H9 (cell line): Measurements from ENCODE around the gene LILRB1. TPM values are rescaled to one million over a fixed set of nuclear protein-coding genes. Genes with fewer than 3 reads are reported as not detected.

Experiments
- DNase-seq: peaks from one replicate; pipeline ENCODE4 v3.0.0-alpha.2; 2017
- H2AFZ ChIP-seq: one replicate; pipeline ENCODE4 v1.6.1; 2013; ENCODE audit warnings: mild to moderate bottlenecking, low read length, control low read depth, moderate library complexity
- H2AK5ac ChIP-seq: 2 replicates; pipeline ENCODE4 v1.6.1; 2013; ENCODE audit warnings: low read length, control low read depth, mixed read lengths; ENCODE audit not compliant: insufficient read length
- H2BK120ac ChIP-seq: one replicate; pipeline ENCODE4 v1.6.1; 2013; ENCODE audit warnings: low read depth, mild to moderate bottlenecking, low read length, control low read depth, inconsistent platforms; ENCODE audit not compliant: poor library complexity, severe bottlenecking
- H2BK12ac ChIP-seq: 2 replicates; pipeline ENCODE4 v1.6.1; 2013; ENCODE audit warnings: low read length, control low read depth, mixed read lengths, low read depth; ENCODE audit not compliant: insufficient read length
- H2BK15ac ChIP-seq: 2 replicates; pipeline ENCODE4 v1.6.1; 2013; ENCODE audit warnings: low read depth, low read length, control low read depth
- H2BK20ac ChIP-seq: one replicate; pipeline ENCODE4 v1.6.1; 2013; ENCODE audit warnings: low read depth, mild to moderate bottlenecking, low read length, control low read depth, inconsistent platforms; ENCODE audit not compliant: poor library complexity, severe bottlenecking
- H2BK5ac ChIP-seq: 2 replicates; pipeline ENCODE4 v1.6.1; 2013; ENCODE audit warnings: low read length, control low read depth, mixed read lengths; ENCODE audit not compliant: insufficient read length
- H3K14ac ChIP-seq: 2 replicates; pipeline ENCODE4 v1.6.1; 2013; ENCODE audit warnings: low read length, control low read depth; ENCODE audit not compliant: insufficient read depth
- H3K18ac ChIP-seq: 2 replicates; pipeline ENCODE4 v1.6.1; 2013; ENCODE audit warnings: low read depth, mild to moderate bottlenecking, mixed read lengths, low read length, control low read depth; ENCODE audit not compliant: insufficient read length
- H3K23ac ChIP-seq: 2 replicates; pipeline ENCODE4 v1.6.1; 2013; ENCODE audit warnings: low read length, control low read depth, mixed read lengths, low read depth; ENCODE audit not compliant: insufficient read length
- H3K23me2 ChIP-seq: 2 replicates; pipeline ENCODE4 v1.6.1; 2013; ENCODE audit warnings: low read depth, mild to moderate bottlenecking, mixed read lengths, low read length, control low read depth; ENCODE audit not compliant: insufficient read length, poor library complexity, severe bottlenecking
- H3K27ac ChIP-seq: 2 replicates; pipeline ENCODE4 v1.5.1; 2013; ENCODE audit warnings: low read length, control low read depth, mixed read lengths, low read depth; ENCODE audit not compliant: insufficient read length
- H3K27me3 ChIP-seq: 2 replicates; pipeline ENCODE4 v1.6.1; 2013; ENCODE audit warnings: low read length, control low read depth, inconsistent platforms; ENCODE audit not compliant: insufficient read depth
- H3K4ac ChIP-seq: 2 replicates; pipeline ENCODE4 v1.6.1; 2013; ENCODE audit warnings: low read depth, mild to moderate bottlenecking, control low read depth, inconsistent platforms, low read length, moderate library complexity
- H3K4me1 ChIP-seq: 2 replicates; pipeline ENCODE4 v1.6.1; 2013; ENCODE audit warnings: low read length, control low read depth, inconsistent platforms; ENCODE audit not compliant: insufficient read depth
- H3K4me2 ChIP-seq: 2 replicates; pipeline ENCODE4 v1.6.1; 2013; ENCODE audit warnings: low read length, control low read depth, mixed read lengths; ENCODE audit not compliant: insufficient read length, insufficient read depth
- H3K56ac ChIP-seq: 2 replicates; pipeline ENCODE4 v1.6.1; 2013; ENCODE audit warnings: low read depth, mild to moderate bottlenecking, mixed read lengths, low read length, control low read depth; ENCODE audit not compliant: insufficient read length
- H3K79me1 ChIP-seq: 2 replicates; pipeline ENCODE4 v1.6.1; 2013; ENCODE audit warnings: low read depth, mild to moderate bottlenecking, moderate library complexity, low read length, control low read depth, inconsistent platforms; ENCODE audit not compliant: insufficient read depth, poor library complexity, severe bottlenecking
- H3K79me2 ChIP-seq: 2 replicates; pipeline ENCODE4 v1.6.1; 2013; ENCODE audit warnings: low read length, control low read depth, inconsistent platforms; ENCODE audit not compliant: insufficient read depth
- H3K9ac ChIP-seq: 2 replicates; pipeline ENCODE4 v1.6.1; 2013; ENCODE audit warnings: low read length, control low read depth, mixed read lengths; ENCODE audit not compliant: insufficient read length; ENCODE audit errors: extremely low read depth
- H3K9me3 ChIP-seq: one replicate; pipeline ENCODE4 v1.6.1; 2013; ENCODE audit warnings: low read depth, low read length, inconsistent platforms; ENCODE audit not compliant: control insufficient read depth
- H3T11ph ChIP-seq: one replicate; pipeline ENCODE4 v1.6.1; 2013; ENCODE audit warnings: mild to moderate bottlenecking, low read length, control low read depth, inconsistent platforms
- H4K20me1 ChIP-seq: one replicate; pipeline ENCODE4 v1.6.1; 2013; ENCODE audit not compliant: control insufficient read depth, insufficient read length, insufficient read depth
- H4K5ac ChIP-seq: 2 replicates; pipeline ENCODE4 v1.6.1; 2013; ENCODE audit warnings: low read depth, mild to moderate bottlenecking, mixed read lengths, low read length, control low read depth; ENCODE audit not compliant: insufficient read length
- H4K8ac ChIP-seq: replicated peaks from 2 replicates; pipeline ENCODE4 v1.6.1; 2013; ENCODE audit warnings: low read length, control low read depth, mixed read lengths, low read depth; ENCODE audit not compliant: insufficient read length
- H4K91ac ChIP-seq: 2 replicates; pipeline ENCODE4 v1.6.1; 2013; ENCODE audit warnings: low read depth, mild to moderate bottlenecking, moderate library complexity, mixed read lengths, low read length, control low read depth; ENCODE audit not compliant: insufficient read length
- H3K27ac Mint-ChIP-seq, 3 experiments: 2 replicates in 2 of 3; 3 replicates in 1 of 3; pipeline ENCODE4 v1.8.0; 2020 to 2021; ENCODE audit warnings: mixed read lengths in 3 of 3, mild to moderate bottlenecking in 1 of 3, moderate library complexity in 1 of 3
- H3K27me3 Mint-ChIP-seq: 2 replicates; pipeline ENCODE4 v1.8.0; 2021; ENCODE audit warnings: low read depth, mild to moderate bottlenecking, moderate library complexity, mixed read lengths
- H3K36me3 Mint-ChIP-seq, 3 experiments: 2 replicates in 2 of 3; 3 replicates in 1 of 3; pipeline ENCODE4 v1.8.0; 2020 to 2021; ENCODE audit warnings: low read depth in 3 of 3, mixed read lengths in 3 of 3; ENCODE audit not compliant: insufficient read depth in 1 of 3
- H3K4me1 Mint-ChIP-seq, 2 experiments: 2 replicates each; pipeline ENCODE4 v1.8.0; 2020; ENCODE audit warnings: mixed read lengths in 2 of 2
- H3K4me3 Mint-ChIP-seq, 2 experiments: 2 replicates in 1 of 2; 3 replicates in 1 of 2; pipeline ENCODE4 v1.8.0; 2020 to 2021; ENCODE audit warnings: mild to moderate bottlenecking in 2 of 2, mixed read lengths in 2 of 2, moderate library complexity in 1 of 2
- H3K9me3 Mint-ChIP-seq, 2 experiments: 2 replicates in 1 of 2; 3 replicates in 1 of 2; pipeline ENCODE4 v1.8.0; 2020; ENCODE audit warnings: mild to moderate bottlenecking in 2 of 2, mixed read lengths in 2 of 2, moderate library complexity in 1 of 2
- WGBS: extraction: QIAGEN DNeasy Blood & Tissue Kit; methylation state at CpG from one replicate; pipeline ENCODE4 v1.1.7; 2013; ENCODE audit warnings: missing lambda C conversion rate, low lambda C conversion rate, mixed read lengths; ENCODE audit not compliant: insufficient read length; ENCODE audit errors: extremely low coverage; 5-methylcytosine and 5-hydroxymethylcytosine counted together
- total RNA-seq: library from RNA; stranded (reverse); gene quantifications from 2 replicates; pipeline ENCODE4 v1.2.1, GENCODE V29; 2021
- TF ChIP-seq, protein P1 (sequence below): fragments of 200-600 bp; sonication (generic); conservative IDR thresholded peaks from 3 replicates; pipeline ENCODE4 v1.8.0; 2021; ENCODE audit warnings: antibody characterized with exemption, mild to moderate bottlenecking

Gene LILRB1
- total RNA-seq, 1 experiment from 2014 or later = not detected

DNA sequence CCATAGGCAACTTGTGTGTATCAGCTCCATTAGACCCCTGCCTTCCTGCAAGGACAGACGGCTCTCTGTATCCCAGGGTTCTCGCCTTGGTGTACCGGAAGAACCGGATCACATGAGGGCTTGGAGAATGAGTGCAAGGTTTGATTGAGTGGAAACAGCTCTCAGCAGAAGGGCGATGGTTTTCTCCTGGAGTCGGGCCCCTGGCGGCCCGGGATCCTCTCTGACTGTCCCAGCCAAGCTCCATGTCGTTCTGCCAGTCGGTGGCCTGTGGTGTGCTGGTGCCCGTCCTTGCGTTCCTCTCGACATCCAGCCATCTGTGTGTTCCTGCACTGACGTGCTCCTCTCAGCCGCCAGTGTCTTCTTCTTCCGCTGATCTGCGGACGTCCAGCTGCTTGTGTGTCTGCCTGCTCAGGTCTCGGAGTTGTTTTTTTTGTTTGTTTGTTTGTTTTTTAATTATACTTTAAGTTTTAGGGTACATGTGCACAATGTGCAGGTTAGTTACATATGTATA lies 16.1 kb downstream of the LILRB1 start:
- peaks cover 2% of the 10 kb centered on the region; the same call in 1 of the 2 replicates for H3K27me3 Mint-ChIP-seq
- TF ChIP-seq, protein P1, sequence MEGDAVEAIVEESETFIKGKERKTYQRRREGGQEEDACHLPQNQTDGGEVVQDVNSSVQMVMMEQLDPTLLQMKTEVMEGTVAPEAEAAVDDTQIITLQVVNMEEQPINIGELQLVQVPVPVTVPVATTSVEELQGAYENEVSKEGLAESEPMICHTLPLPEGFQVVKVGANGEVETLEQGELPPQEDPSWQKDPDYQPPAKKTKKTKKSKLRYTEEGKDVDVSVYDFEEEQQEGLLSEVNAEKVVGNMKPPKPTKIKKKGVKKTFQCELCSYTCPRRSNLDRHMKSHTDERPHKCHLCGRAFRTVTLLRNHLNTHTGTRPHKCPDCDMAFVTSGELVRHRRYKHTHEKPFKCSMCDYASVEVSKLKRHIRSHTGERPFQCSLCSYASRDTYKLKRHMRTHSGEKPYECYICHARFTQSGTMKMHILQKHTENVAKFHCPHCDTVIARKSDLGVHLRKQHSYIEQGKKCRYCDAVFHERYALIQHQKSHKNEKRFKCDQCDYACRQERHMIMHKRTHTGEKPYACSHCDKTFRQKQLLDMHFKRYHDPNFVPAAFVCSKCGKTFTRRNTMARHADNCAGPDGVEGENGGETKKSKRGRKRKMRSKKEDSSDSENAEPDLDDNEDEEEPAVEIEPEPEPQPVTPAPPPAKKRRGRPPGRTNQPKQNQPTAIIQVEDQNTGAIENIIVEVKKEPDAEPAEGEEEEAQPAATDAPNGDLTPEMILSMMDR = no peak
- WGBS = no CpG with 5 or more reads among the region's 19 CpGs

More for the DNA sequence above, 16.1 kb downstream of the LILRB1 start:
- Histone ChIP-seq H4K5ac (no peak overlapping the region), H3K79me1 (no peaks in the 10 kb centered on the region), H3K27me3 (no peaks in the 10 kb centered on the region), H3K14ac (no peak overlapping the region), H2AFZ (no peak overlapping the region), H3K4me1 (no peaks in the 10 kb centered on the region), H2AK5ac (no peak overlapping the region), H3K56ac (no peak overlapping the region), H3K4me2 (no peak overlapping the region), H3K9me3 (peaks cover 59% of the 10 kb centered on the region), H3K23me2 (no peaks in the 10 kb centered on the region), H4K8ac (no peak overlapping the region), H3K79me2 (no peaks in the 10 kb centered on the region), H2BK120ac (no peak overlapping the region), H3T11ph (no peak overlapping the region), H2BK20ac (no peak overlapping the region), H3K9ac (no peak overlapping the region), H4K20me1 (no peaks in the 10 kb centered on the region), H4K91ac (no peak overlapping the region), H2BK5ac (no peak overlapping the region), H2BK15ac (no peak overlapping the region), H3K18ac (no peak overlapping the region), H3K23ac (no peak overlapping the region), H3K27ac (no peak overlapping the region), H2BK12ac (no peak overlapping the region), H3K4ac (no peak overlapping the region)
- H3K36me3 Mint-ChIP-seq = peaks cover 4 to 12% (median 7%) of the 10 kb centered on the region in 3 experiments; a peak in 6 of 7 replicates
- DNase-seq = no peak
- H3K4me1 Mint-ChIP-seq = no peaks in the 10 kb centered on the region
- peaks cover 83 to 94% of the 10 kb centered on the region in 2 experiments for H3K9me3 Mint-ChIP-seq
- no peak overlapping the region for H3K4me3 Mint-ChIP-seq
- no peak overlapping the region for H3K27ac Mint-ChIP-seq
